Smooth muscle cell (in vitro differentiated cells): ENCODE measurements around the gene TBC1D22A. TPM values are rescaled to one million over a fixed set of nuclear protein-coding genes. Genes with fewer than 3 reads are reported as not detected.

Experiments
- DNase-seq: peaks from one replicate; lab custom pipeline; 2025; ENCODE audit not compliant: unreplicated experiment; lab: John Stamatoyannopoulos, UW
- H2AFZ ChIP-seq: fragments of 200-600 bp; sonication (generic); 2 replicates; pipeline ENCODE4 v1.6.0; 2016; ENCODE audit warnings: antibody characterized with exemption, low read depth, mild to moderate bottlenecking
- H3F3A ChIP-seq: fragments of 200-600 bp; sonication (generic); 2 replicates; pipeline ENCODE4 v1.6.0; 2017; ENCODE audit warnings: antibody characterized with exemption, low read depth
- H3K27ac ChIP-seq: fragments of 200-600 bp; sonication (generic); 2 replicates; pipeline ENCODE4 v1.5.1; 2016; ENCODE audit warnings: low read depth, mild to moderate bottlenecking
- H3K27me3 ChIP-seq: fragments of 200-600 bp; sonication (generic); 2 replicates; pipeline ENCODE4 v1.6.1; 2016; ENCODE audit warnings: low read depth, mild to moderate bottlenecking
- H3K36me3 ChIP-seq: fragments of 200-600 bp; sonication (generic); 2 replicates; pipeline ENCODE4 v1.5.1; 2016; ENCODE audit warnings: low read depth
- H3K4me1 ChIP-seq: fragments of 200-600 bp; sonication (generic); 2 replicates; pipeline ENCODE4 v1.5.1; 2016; ENCODE audit warnings: low read depth
- H3K4me2 ChIP-seq: fragments of 200-600 bp; sonication (generic); 2 replicates; pipeline ENCODE4 v1.6.0; 2016; ENCODE audit warnings: mild to moderate bottlenecking
- H3K4me3 ChIP-seq: fragments of 200-600 bp; sonication (generic); 2 replicates; pipeline ENCODE4 v1.5.1; 2016; ENCODE audit warnings: mild to moderate bottlenecking
- H3K79me2 ChIP-seq: fragments of 200-600 bp; sonication (generic); 2 replicates; pipeline ENCODE4 v1.6.0; 2016; ENCODE audit warnings: low read depth, mild to moderate bottlenecking
- H3K9ac ChIP-seq: fragments of 200-600 bp; sonication (generic); 2 replicates; pipeline ENCODE4 v1.6.0; 2016; ENCODE audit warnings: low read depth
- H3K9me3 ChIP-seq: fragments of 200-600 bp; sonication (generic); replicated peaks from 2 replicates; pipeline ENCODE4 v1.5.1; 2016; ENCODE audit warnings: low read depth
- H4K20me1 ChIP-seq: fragments of 200-600 bp; sonication (generic); 2 replicates; pipeline ENCODE4 v1.6.0; 2016; ENCODE audit warnings: low read depth
- CTCF ChIP-seq: fragments of 200-600 bp; sonication (generic); IDR thresholded peaks from 2 replicates; pipeline ENCODE4 v1.5.1; 2017; ENCODE audit warnings: borderline replicate concordance, mild to moderate bottlenecking, antibody characterized with exemption; ENCODE audit not compliant: insufficient read depth, poor library complexity, severe bottlenecking
- WGBS: methylation state at CpG from one replicate; pipeline ENCODE4 v1.1.7; 2016; ENCODE audit warnings: low lambda C conversion rate; 5-methylcytosine and 5-hydroxymethylcytosine counted together
- polyA plus RNA-seq: library from polyadenylated mRNA; unstranded; fragments of >200 nt; fragmentation: Nextera tagmentation; extraction: Ambion mirVana; gene quantifications from 2 replicates; pipeline ENCODE4 v1.2.1, GENCODE V29; 2016
- total RNA-seq: library from RNA; depleted of rRNA; stranded (reverse); fragments of >200 nt; gene quantifications from 2 replicates; pipeline ENCODE4 v1.2.3, GENCODE V29; 2014

TBC1D22A gene
- total and polyA plus RNA-seq, 2 experiments from 2014 or later = 12.5 to 14.4 TPM

GRCh38 chr22:47030881-47031627 is 268.6 kb downstream of the TBC1D22A start:
- Histone ChIP-seq H3K27ac (no peak overlapping the region), H3K79me2 (no peaks in the 10 kb centered on the region), H3K36me3 (no peaks in the 10 kb centered on the region), H3K4me3 (no peak overlapping the region), H3K27me3 (no peaks in the 10 kb centered on the region), H3K9ac (no peak overlapping the region), H3K4me1 (peaks cover 9% of the 10 kb centered on the region), H3F3A (no peaks in the 10 kb centered on the region), H3K4me2 (no peak overlapping the region), H2AFZ (no peak overlapping the region), H3K9me3 (no peaks in the 10 kb centered on the region), H4K20me1 (peaks cover 63% of the 10 kb centered on the region)
- no peak for TF ChIP-seq CTCF
- 92% methylated on average over 24 of the region's 24 CpGs for WGBS
- DNase-seq = no peak

GRCh38 chr22:47031628-47031915 is 269.1 kb downstream of the TBC1D22A start:
- no peak for DNase-seq
- 95% methylated on average over 7 of the region's 7 CpGs for WGBS
- TF ChIP-seq CTCF = no peak
- no peaks in the 10 kb centered on the region for H3K9me3 ChIP-seq
- no peak overlapping the region for H3K4me3 ChIP-seq
- H2AFZ ChIP-seq = no peak overlapping the region
- H3K27ac ChIP-seq = no peak overlapping the region
- H3F3A ChIP-seq = no peaks in the 10 kb centered on the region
- H3K4me1 ChIP-seq = peaks cover 9% of the 10 kb centered on the region
- H3K9ac ChIP-seq = no peak overlapping the region
- no peaks in the 10 kb centered on the region for H3K79me2 ChIP-seq
- H3K4me2 ChIP-seq = no peak overlapping the region
- no peaks in the 10 kb centered on the region for H3K36me3 ChIP-seq
- H3K27me3 ChIP-seq = no peaks in the 10 kb centered on the region
- H4K20me1 ChIP-seq = peaks cover 64% of the 10 kb centered on the region

GRCh38 chr22:47032091-47032943 is 269.9 kb downstream of the TBC1D22A start:
- no peaks in the 10 kb centered on the region for H3K79me2 ChIP-seq
- no peak overlapping the region for H3K4me3 ChIP-seq
- no peaks in the 10 kb centered on the region for H3K36me3 ChIP-seq
- 93% methylated on average over 22 of the region's 22 CpGs for WGBS
- H2AFZ ChIP-seq = no peak overlapping the region
- H3K4me2 ChIP-seq = no peak overlapping the region
- peaks cover 9% of the 10 kb centered on the region for H3K4me1 ChIP-seq
- no peak for TF ChIP-seq CTCF
- no peaks in the 10 kb centered on the region for H3K27me3 ChIP-seq
- H3K9ac ChIP-seq = no peak overlapping the region
- no peak for DNase-seq
- H3K9me3 ChIP-seq = no peaks in the 10 kb centered on the region
- peaks cover 64% of the 10 kb centered on the region for H4K20me1 ChIP-seq
- H3K27ac ChIP-seq = no peak overlapping the region
- H3F3A ChIP-seq = no peaks in the 10 kb centered on the region
